GM18519 (cell line): ENCODE results near the gene KCNIP3.
"Not testable (repeated sequence)": the region's sequence is repeated elsewhere in the genome, so short reads cannot be mapped to it uniquely, and the experiment has no call there.

Experiments used
- ATAC-seq: cut with Tn5 transposase; IDR thresholded peaks from one replicate; pipeline ENCODE4 v1.9.1; 2021; ENCODE audit warnings: mild to moderate bottlenecking, moderate library complexity; ENCODE audit not compliant: unreplicated experiment, low FRiP score

KCNIP3 gene

GRCh38 chr2:95393901-95394300 is 96.8 kb downstream of the KCNIP3 start:
- ATAC-seq = no peak

- no peak for ATAC-seq
Observed at GRCh38 chr2:95399061-95399460, 101.9 kb downstream of the KCNIP3 start.

GRCh38 chr2:95401480-95401879 is 104.3 kb downstream of the KCNIP3 start:
- ATAC-seq = no peak

- peak; percentile 2 for ATAC-seq
Observed at GRCh38 chr2:95402004-95402369, 104.8 kb downstream of the KCNIP3 start.

- ATAC-seq = peak; percentile 82
Observed at GRCh38 chr2:95402370-95403203, 105.4 kb downstream of the KCNIP3 start, which contains the start of gene FAHD2A. TSS of gene FAHD2A (plus strand) at chr2:95402708. CDS start at chr2:95405559, 2,851 bp downstream.

GRCh38 chr2:95403204-95403721 is 106.1 kb downstream of the KCNIP3 start:
- ATAC-seq = not testable (repeated sequence)

GRCh38 chr2:95403824-95404223 is 106.7 kb downstream of the KCNIP3 start:
- ATAC-seq = not testable (repeated sequence)

- ATAC-seq = not testable (repeated sequence)
Observed at GRCh38 chr2:95404676-95405075, 107.5 kb downstream of the KCNIP3 start.

GRCh38 chr2:95411239-95411638 is 114.1 kb downstream of the KCNIP3 start:
- ATAC-seq = not testable (repeated sequence)

- peak; percentile 76 for ATAC-seq
Observed at GRCh38 chr2:95414015-95414594, 117.0 kb downstream of the KCNIP3 start.

- not testable (repeated sequence) for ATAC-seq
Observed at GRCh38 chr2:95415138-95415537, 118.0 kb downstream of the KCNIP3 start.

GRCh38 chr2:95415561-95415960 is 118.4 kb downstream of the KCNIP3 start:
- not testable (repeated sequence) for ATAC-seq

- ATAC-seq = not testable (repeated sequence)
Observed at GRCh38 chr2:95427196-95427867, 130.2 kb downstream of the KCNIP3 start.

GRCh38 chr2:95429748-95430467 is 132.8 kb downstream of the KCNIP3 start:
- not testable (repeated sequence) for ATAC-seq

GRCh38 chr2:95433373-95433772 is 136.2 kb downstream of the KCNIP3 start:
- not testable (repeated sequence) for ATAC-seq

- ATAC-seq = not testable (repeated sequence)
Observed at GRCh38 chr2:95433973-95434372, 136.8 kb downstream of the KCNIP3 start.

- not testable (repeated sequence) for ATAC-seq
Observed at GRCh38 chr2:95434507-95435076, 137.4 kb downstream of the KCNIP3 start.

GRCh38 chr2:95435162-95435871 is 138.2 kb downstream of the KCNIP3 start:
- ATAC-seq = not testable (repeated sequence)
